ENCODE measurements around the gene RNF150. TPM values are rescaled to one million over a fixed set of nuclear protein-coding genes. Genes with fewer than 3 reads are reported as not detected.

RNF150 gene
- total RNA-seq, 1 experiment from 2014 or later, result 1.1 TPM

DNA sequence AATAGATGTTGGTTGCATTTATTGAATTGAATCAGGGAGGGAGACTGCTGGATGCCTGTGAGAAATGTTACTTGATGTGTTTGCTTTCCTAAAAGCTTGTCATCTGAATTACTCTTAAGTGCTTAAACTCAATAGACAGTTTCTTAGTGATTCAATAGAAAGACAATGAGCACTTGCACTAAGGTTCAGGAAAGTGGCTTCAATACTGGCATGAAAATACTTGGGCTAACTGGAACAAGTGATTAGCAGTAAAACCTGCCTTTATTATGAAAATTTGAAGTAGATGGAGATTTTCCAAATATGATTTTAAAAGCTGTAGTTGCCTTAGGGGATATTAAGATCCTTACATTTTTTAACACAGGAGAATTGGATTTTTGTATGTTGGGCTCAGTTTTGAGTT is 123.3 kb downstream of the RNF150 start:
- no peak for DNase-seq
- Histone ChIP-seq H3K36me3 (replicated peaks; ENCODE audit: control insufficient read depth, insufficient read depth, low read length) (no peaks in the 10 kb centered on the region), H3K4me3 (ENCODE audit: insufficient read depth, low read depth, low read length) (no peak overlapping the region), H3K27me3 (ENCODE audit: control insufficient read depth, insufficient read depth, low read length) (no peaks in the 10 kb centered on the region)

DNA sequence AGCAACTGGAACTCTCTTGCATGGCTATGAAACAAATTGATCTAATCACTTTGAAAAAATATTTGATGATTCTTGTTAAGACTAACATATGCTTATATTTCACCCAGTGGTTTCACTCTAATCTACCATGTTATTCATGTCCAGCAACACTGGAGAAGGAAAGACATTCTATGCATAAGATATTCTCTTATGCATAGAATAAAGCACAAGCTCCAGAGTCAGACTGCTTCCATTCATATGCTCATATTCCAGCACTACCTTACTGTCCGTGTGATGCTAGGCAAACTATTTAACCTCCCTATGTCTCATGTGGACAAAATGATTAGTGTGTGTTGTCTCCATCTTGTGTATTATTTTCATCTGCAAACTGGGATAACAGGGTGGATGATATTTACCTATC is 124.1 kb downstream of the RNF150 start:
- Histone ChIP-seq H3K4me3 (ENCODE audit: insufficient read depth, low read depth, low read length) (no peak overlapping the region), H3K36me3 (replicated peaks; ENCODE audit: control insufficient read depth, insufficient read depth, low read length) (no peaks in the 10 kb centered on the region), H3K27me3 (ENCODE audit: control insufficient read depth, insufficient read depth, low read length) (no peaks in the 10 kb centered on the region)
- DNase-seq, result no peak

DNA sequence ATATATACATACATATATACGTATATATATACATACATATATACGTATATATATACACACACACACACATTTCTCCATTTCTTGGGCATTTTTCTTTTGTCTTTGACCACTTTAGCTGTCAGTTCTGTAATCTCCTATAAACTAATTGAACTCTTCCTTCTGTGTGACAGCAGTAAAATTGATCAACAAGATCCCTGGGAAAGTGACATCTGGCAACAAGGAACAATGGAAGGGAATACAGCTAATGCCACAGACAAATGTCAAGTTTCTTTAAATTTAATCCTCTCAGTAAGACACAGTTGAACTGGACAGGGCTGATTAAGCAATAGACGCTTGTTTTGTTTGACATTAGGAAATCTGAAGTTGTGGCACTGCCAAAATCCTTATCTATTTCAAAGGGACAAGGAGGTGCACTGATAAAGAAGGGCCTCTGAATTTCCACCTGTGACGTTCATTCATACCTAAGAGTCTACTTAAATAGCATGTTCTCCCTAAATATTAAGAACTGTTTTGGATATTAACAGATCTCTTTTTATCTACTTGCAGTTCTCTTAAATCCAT is 126.9 kb downstream of the RNF150 start:
- no peak for DNase-seq
- H3K4me3 ChIP-seq (ENCODE audit: insufficient read depth, low read depth, low read length), result no peak overlapping the region
- no peaks in the 10 kb centered on the region for H3K36me3 ChIP-seq (replicated peaks; ENCODE audit: control insufficient read depth, insufficient read depth, low read length)
- H3K27me3 ChIP-seq (ENCODE audit: control insufficient read depth, insufficient read depth, low read length), result no peaks in the 10 kb centered on the region

DNA sequence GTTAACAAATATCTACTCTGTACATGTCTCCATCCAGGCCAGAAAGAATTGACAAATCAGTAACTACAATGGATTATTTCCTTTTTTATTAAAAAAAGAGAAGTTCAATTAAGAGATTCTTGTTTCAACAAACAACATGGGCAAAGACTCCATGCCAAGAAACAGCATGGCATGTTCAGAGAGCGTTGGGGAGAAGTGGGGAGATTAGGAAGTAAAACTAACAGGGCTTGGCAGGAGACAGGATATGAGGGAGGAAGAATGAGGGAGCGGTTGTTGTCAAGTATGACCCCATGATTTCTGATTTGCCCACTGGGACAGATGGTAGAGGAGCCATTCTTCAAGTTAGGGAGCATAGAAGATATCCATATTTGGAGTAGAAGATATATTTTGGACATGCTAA is 128.4 kb downstream of the RNF150 start:
- Histone ChIP-seq H3K27me3 (ENCODE audit: control insufficient read depth, insufficient read depth, low read length) (no peaks in the 10 kb centered on the region), H3K36me3 (replicated peaks; ENCODE audit: control insufficient read depth, insufficient read depth, low read length) (no peaks in the 10 kb centered on the region)
- no peak for DNase-seq

DNA sequence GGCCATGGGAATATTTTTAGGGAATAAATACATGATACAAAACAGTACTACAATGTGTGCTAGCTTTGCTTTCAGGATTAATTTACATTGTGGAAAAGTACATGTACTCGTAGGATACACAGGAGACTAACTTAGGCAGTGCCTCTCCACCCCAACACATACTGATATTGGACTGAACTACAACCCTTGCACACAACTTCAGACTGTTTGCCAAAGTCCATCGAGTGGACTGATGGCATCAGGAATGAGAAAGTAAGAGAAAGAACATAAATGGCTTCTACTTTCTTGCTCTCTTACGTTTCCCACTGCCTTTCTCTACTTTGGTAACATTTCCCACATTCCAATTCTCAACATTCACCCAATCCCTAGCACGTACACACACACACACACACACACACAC is 130.1 kb downstream of the RNF150 start:
- Histone ChIP-seq H3K4me3 (ENCODE audit: insufficient read depth, low read depth, low read length) (no peak overlapping the region), H3K36me3 (replicated peaks; ENCODE audit: control insufficient read depth, insufficient read depth, low read length) (no peaks in the 10 kb centered on the region), H3K27me3 (ENCODE audit: control insufficient read depth, insufficient read depth, low read length) (no peaks in the 10 kb centered on the region)
- DNase-seq, result no peak

More for the DNA sequence above, 128.4 kb downstream of the RNF150 start:
- H3K4me3 ChIP-seq (ENCODE audit: insufficient read depth, low read depth, low read length), result no peak overlapping the region

DNA sequence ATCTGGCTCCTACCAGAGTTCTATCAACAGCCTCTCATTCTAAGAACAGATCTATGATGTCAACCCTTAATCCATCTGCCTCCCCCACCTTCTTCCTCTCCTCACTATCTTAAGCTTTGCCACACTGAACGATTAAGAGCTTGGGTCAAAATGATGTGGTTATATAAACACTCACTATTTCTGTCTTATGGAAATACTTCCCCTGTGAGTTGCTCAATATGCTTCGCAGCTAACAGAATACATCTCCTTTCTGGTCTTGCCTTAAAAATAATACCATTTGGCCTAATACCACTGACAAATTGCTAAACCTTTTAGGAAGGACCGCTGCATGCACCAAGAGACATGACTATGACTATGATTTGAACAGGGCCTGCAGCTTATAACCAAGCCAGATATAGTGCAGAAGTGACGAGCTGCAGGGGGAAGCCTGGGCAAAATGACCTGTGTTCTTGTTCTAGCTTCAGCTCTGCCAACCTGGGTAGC is 130.9 kb downstream of the RNF150 start:
- Histone ChIP-seq H3K27me3 (ENCODE audit: control insufficient read depth, insufficient read depth, low read length) (no peaks in the 10 kb centered on the region), H3K36me3 (replicated peaks; ENCODE audit: control insufficient read depth, insufficient read depth, low read length) (no peaks in the 10 kb centered on the region), H3K4me3 (ENCODE audit: insufficient read depth, low read depth, low read length) (no peak overlapping the region)
- no peak for DNase-seq

DNA sequence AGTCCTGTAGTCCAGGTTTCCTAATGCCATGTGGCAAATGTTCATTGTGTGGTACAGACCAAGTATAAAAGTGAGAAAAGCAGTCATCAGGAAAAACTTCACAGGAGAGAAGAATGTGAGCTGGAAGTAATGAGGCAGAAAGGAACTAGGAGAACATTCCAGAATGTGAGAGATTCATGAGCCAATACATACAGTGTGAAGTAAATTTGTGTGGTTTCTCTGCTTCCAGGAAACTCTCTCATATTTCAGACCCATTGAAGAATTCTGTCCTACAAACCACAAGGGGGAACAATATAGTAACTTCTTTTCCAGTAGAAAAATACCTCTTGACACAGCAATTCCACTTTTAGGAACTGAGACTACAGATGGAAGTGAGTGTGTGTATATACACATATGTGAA is 136.5 kb downstream of the RNF150 start:
- DNase-seq, result no peak
- H3K4me3 ChIP-seq (ENCODE audit: insufficient read depth, low read depth, low read length), result no peak overlapping the region
- no peaks in the 10 kb centered on the region for H3K27me3 ChIP-seq (ENCODE audit: control insufficient read depth, insufficient read depth, low read length)
- no peaks in the 10 kb centered on the region for H3K36me3 ChIP-seq (replicated peaks; ENCODE audit: control insufficient read depth, insufficient read depth, low read length)

DNA sequence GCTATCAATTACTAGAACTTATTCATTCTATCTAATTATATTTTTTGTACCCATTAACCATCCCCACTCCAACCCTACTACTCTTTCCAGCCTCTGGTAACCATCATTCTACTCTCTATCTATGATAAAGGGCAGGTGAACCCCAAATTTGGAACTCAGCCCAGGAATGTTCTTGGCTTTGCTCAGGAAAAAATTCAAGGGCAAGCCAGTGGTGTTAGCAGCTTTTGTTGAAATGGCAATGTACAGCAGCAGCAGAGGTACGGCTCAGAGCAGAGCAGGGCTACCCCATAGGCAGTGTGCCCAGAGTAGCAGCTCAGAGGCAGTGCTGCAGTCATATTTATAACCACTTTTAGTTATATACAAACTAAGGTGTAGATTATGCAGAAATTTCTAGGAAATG is 138.2 kb downstream of the RNF150 start:
- no peaks in the 10 kb centered on the region for H3K27me3 ChIP-seq (ENCODE audit: control insufficient read depth, insufficient read depth, low read length)
- no peak for DNase-seq
- H3K4me3 ChIP-seq (ENCODE audit: insufficient read depth, low read depth, low read length), result no peak overlapping the region
- H3K36me3 ChIP-seq (replicated peaks; ENCODE audit: control insufficient read depth, insufficient read depth, low read length), result no peaks in the 10 kb centered on the region

DNA sequence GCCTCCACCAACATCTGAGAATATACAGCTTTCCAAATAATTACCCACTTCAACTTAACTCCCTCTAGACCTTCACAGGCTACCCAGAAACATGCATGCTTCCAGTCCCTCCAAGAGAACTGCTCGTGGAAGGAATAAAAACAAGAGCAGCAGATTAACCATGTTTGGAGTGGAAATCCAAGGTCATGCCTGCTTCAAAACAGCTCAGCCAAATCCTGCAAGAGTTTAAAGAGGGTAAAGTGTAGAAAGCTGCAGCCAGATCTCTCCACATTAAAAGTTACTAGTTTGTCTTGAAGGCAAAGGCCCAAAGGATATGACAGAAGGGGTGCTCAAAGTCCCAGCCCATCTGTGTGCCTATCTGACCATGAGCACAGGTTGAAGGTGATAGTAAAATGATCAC is 139.3 kb downstream of the RNF150 start:
- Histone ChIP-seq H3K4me3 (ENCODE audit: insufficient read depth, low read depth, low read length) (no peak overlapping the region), H3K36me3 (replicated peaks; ENCODE audit: control insufficient read depth, insufficient read depth, low read length) (no peaks in the 10 kb centered on the region), H3K27me3 (ENCODE audit: control insufficient read depth, insufficient read depth, low read length) (no peaks in the 10 kb centered on the region)
- no peak for DNase-seq

DNA sequence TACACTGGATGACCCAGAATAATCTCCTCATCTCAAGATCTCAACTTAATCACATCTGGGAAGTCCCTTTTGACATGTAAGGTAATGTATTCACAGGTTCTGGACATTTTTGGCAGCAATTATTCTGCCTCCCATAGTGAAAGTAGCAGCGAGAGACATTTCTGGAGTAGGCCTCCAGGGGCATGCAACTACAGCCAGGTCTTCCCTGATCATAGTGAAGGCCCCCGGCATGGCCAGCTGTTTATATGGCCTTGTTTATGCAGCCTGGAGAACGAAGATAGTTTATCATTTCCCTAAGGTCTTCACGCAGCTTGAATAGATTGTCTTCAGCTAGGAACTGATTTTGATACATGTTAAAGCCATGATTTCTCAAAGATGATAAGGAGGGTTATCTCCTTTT is 139.9 kb downstream of the RNF150 start:
- Histone ChIP-seq H3K27me3 (ENCODE audit: control insufficient read depth, insufficient read depth, low read length) (no peaks in the 10 kb centered on the region), H3K4me3 (ENCODE audit: insufficient read depth, low read depth, low read length) (no peak overlapping the region), H3K36me3 (replicated peaks; ENCODE audit: control insufficient read depth, insufficient read depth, low read length) (no peaks in the 10 kb centered on the region)
- DNase-seq, result no peak

DNA sequence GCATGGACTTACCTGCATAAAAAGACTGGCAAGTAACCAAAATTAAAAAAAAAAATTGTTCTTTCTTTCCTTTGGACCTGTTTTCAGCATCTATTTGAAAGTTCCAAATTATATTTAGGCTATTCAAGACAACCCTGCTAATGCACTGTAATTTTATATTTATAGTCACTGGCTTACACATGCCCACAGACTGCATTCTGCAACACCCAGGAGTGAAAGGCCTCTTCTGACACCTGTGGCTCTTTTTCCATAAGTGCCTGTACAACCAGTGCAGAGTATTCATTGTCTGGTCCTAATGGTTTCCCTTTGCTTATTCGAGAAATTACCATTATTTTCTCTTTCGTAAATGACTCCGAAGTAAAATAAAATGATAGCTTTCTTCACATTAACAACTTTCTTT is 143.3 kb downstream of the RNF150 start:
- no peaks in the 10 kb centered on the region for H3K36me3 ChIP-seq (replicated peaks; ENCODE audit: control insufficient read depth, insufficient read depth, low read length)
- H3K4me3 ChIP-seq (ENCODE audit: insufficient read depth, low read depth, low read length), result no peak overlapping the region
- no peaks in the 10 kb centered on the region for H3K27me3 ChIP-seq (ENCODE audit: control insufficient read depth, insufficient read depth, low read length)
- DNase-seq, result no peak

DNA sequence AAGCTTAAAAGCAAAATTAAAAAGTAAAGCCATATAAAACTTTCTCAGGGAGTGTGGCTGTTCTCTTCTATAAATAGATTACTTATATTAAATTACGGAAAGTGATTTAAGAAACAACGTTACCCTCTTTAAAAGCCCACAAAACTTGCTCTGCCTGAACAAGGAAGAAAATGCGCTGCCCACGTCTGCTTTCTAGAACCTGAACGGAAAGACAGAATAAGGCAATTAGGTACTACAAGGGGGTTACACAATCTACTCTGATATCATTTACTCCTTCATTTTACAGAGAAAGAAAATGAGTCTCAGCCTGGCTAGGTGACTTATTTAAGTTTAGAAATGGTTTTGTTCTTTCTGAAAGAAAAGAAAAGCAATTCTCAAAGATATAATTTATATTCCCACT is 147.2 kb downstream of the RNF150 start:
- Histone ChIP-seq H3K27me3 (ENCODE audit: control insufficient read depth, insufficient read depth, low read length) (no peaks in the 10 kb centered on the region), H3K4me3 (ENCODE audit: insufficient read depth, low read depth, low read length) (no peak overlapping the region), H3K36me3 (replicated peaks; ENCODE audit: control insufficient read depth, insufficient read depth, low read length) (no peaks in the 10 kb centered on the region)
- DNase-seq, result no peak

DNA sequence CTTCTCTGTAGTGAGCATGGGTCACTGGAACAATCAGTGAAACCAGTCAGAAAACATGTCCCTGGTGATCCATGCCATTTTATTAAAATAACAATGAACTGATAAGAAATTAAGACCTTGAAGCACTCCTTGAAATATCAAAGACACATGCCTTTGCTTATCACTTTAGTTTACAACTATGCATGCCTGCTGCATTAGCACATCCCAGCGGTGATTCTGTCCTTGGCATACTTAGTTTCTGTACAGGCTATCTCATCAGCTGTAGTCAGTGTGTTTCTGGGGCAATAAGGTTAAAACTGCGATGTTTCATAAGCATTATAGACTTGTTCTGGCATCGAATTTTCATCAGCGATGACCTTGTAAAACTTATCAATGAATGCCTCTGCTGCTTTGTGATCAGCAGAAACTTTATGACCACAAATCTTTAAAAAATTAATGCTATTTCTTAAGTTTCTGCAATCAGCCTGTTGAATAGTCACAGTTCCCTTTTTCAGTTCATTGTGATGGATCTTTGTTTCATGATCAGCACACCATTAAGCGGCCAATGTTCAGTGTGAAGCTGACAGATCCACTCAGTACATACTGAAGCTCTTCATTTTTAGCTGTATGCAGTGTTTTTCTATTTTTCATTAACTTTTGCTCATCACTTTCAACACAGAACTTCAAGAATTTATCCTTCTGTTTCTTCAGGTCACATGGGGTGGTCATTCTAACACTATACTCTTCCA is 150.5 kb downstream of the RNF150 start:
- no peak overlapping the region for H3K4me3 ChIP-seq (ENCODE audit: insufficient read depth, low read depth, low read length)
- no peaks in the 10 kb centered on the region for H3K36me3 ChIP-seq (replicated peaks; ENCODE audit: control insufficient read depth, insufficient read depth, low read length)
- H3K27me3 ChIP-seq (ENCODE audit: control insufficient read depth, insufficient read depth, low read length), result no peaks in the 10 kb centered on the region
- DNase-seq, result no peak

DNA sequence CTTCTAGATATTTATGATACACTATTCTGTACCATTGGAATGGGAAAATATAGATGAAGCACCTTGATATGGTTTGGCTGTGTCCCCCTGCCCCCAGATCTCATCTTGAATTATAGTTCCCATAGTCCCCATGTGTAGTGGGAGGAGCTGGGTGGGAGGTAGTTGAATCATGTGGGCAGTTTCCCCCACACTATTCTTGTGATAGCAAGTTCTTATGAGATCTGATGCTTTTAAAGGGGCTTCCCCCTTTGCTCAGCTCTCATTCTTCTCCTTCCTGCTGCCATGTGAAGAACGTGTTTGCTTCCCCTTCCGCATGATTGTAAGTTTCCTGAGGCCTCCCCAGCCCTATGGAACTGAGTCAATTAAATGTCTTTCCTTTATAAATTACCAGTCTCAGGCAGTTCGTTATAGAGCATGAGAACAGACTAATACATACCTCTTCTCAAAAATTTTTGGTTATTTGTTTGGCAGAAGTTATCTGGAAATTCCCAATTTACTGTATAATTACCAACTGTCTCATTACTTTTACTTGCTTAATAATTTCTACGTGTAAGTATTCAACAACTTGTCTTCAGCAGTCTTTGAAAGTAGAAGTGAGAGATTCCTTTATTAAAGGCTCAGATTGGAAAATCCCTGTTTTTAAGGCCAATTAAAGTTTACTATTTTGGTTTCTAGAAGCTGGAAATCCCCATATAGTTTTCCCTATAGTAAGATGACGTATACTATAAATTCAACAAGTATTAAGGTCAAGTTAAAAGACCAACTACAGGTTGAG is 152.7 kb downstream of the RNF150 start:
- Histone ChIP-seq H3K36me3 (replicated peaks; ENCODE audit: control insufficient read depth, insufficient read depth, low read length) (no peaks in the 10 kb centered on the region), H3K4me3 (ENCODE audit: insufficient read depth, low read depth, low read length) (no peak overlapping the region), H3K27me3 (ENCODE audit: control insufficient read depth, insufficient read depth, low read length) (no peaks in the 10 kb centered on the region)
- DNase-seq, result no peak

DNA sequence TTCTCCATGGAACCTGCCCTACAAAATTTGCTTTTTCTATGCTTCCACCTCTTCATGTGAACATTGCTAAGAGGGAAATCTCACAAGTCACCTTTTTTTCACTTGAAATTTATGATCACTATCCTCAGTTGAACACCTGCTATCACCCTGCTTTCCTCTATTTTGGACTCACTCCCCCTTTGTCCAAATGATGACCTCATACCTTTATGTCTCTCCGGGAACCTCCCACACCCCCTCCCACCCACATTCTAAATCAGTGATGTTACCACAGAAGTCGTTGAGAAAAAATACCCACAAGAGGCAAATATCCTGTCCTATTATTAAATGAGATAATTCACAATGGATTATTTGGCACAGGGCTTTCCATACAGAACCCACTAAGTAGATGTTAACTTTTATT is 156.5 kb downstream of the RNF150 start:
- no peak for DNase-seq

More for the DNA sequence above, 156.5 kb downstream of the RNF150 start:
- no peaks in the 10 kb centered on the region for H3K27me3 ChIP-seq (ENCODE audit: control insufficient read depth, insufficient read depth, low read length)
- H3K36me3 ChIP-seq (replicated peaks; ENCODE audit: control insufficient read depth, insufficient read depth, low read length), result no peaks in the 10 kb centered on the region
- H3K4me3 ChIP-seq (ENCODE audit: insufficient read depth, low read depth, low read length), result no peak overlapping the region

All from H7 (cell line).